GM21447 (cell line): ENCODE results near the gene KCMF1.

Experiments used
- ATAC-seq: cut with Tn5 transposase; IDR thresholded peaks from one replicate; pipeline ENCODE4 v1.9.1; 2021; ENCODE audit not compliant: unreplicated experiment

Gene KCMF1

GRCh38 chr2:84956334-84957297 lies 14.3 kb upstream of the KCMF1 start:
- ATAC-seq = no peak

- ATAC-seq = no peak
Observed at GRCh38 chr2:84957771-84958134, 13.2 kb upstream of the KCMF1 start.

- ATAC-seq = no peak
Observed at GRCh38 chr2:84958135-84959059, 12.6 kb upstream of the KCMF1 start.

- no peak for ATAC-seq
Observed at GRCh38 chr2:84959095-84959565, 11.8 kb upstream of the KCMF1 start.

GRCh38 chr2:84959566-84960506 lies 11.1 kb upstream of the KCMF1 start:
- no peak for ATAC-seq

- no peak for ATAC-seq
Observed at GRCh38 chr2:84962917-84963316, 8.0 kb upstream of the KCMF1 start.

- no peak for ATAC-seq
Observed at GRCh38 chr2:84963323-84963691, 7.7 kb upstream of the KCMF1 start.

GRCh38 chr2:84963692-84964405 lies 7.1 kb upstream of the KCMF1 start:
- ATAC-seq = no peak

- ATAC-seq = no peak
Observed at GRCh38 chr2:84964406-84965191, 6.4 kb upstream of the KCMF1 start.

- no peak for ATAC-seq
Observed at GRCh38 chr2:84965192-84965516, 5.8 kb upstream of the KCMF1 start.

- ATAC-seq = no peak
Observed at GRCh38 chr2:84965827-84966226, 5.1 kb upstream of the KCMF1 start.

- no peak for ATAC-seq
Observed at GRCh38 chr2:84966731-84967130, 4.2 kb upstream of the KCMF1 start.

GRCh38 chr2:84969511-84970209 lies 1.3 kb upstream of the KCMF1 start:
- no peak for ATAC-seq

GRCh38 chr2:84970210-84970867 lies 622 bp upstream of the KCMF1 start:
- peak; percentile 36 for ATAC-seq

- ATAC-seq = peak; percentile 30
Observed at GRCh38 chr2:84971510-84972206, 697 bp downstream of the KCMF1 start.

GRCh38 chr2:84972207-84972783 lies 1.3 kb downstream of the KCMF1 start:
- ATAC-seq = no peak

- no peak for ATAC-seq
Observed at GRCh38 chr2:84972932-84973331, 2.0 kb downstream of the KCMF1 start.
